Measurements from ENCODE around the gene KCNK2. TPM values are rescaled to one million over a fixed set of nuclear protein-coding genes. Genes with fewer than 3 reads are reported as not detected.

The KCNK2 gene
- polyA plus RNA-seq, 3 donors: not detected

DNA sequence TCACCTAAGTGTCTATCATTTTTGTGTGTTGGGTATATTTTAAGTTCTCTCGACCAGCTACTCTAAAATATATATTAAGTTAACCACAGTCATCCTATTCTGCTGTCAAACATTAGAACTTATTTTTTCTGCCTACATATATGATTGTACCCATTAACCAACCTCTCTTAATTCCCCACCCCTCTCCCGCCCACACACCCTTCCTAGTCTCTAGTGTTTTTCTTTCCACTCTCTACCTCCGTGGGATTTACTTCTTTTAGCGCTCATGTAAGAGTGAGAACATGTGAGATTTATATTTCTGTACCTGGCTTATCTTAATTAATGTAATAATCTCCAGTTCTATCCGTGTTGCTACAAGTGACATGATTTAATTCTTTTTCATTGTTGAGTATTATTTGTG is 26.6 kb downstream of the KCNK2 start:
- no peaks in the 10 kb centered on the region for H3K36me3 Mint-ChIP-seq
- Histone ChIP-seq H4K20me1 (ENCODE audit: insufficient read depth, low read length) (no peaks in the 10 kb centered on the region), H2AFZ (ENCODE audit: insufficient read depth, low read depth, low read length, poor library complexity, severe bottlenecking) (no peak overlapping the region), H3K4me2 (replicated peaks; ENCODE audit: extremely low read depth, low read length, poor library complexity, severe bottlenecking) (no peak overlapping the region), H3K79me2 (ENCODE audit: insufficient read depth, low read length) (no peaks in the 10 kb centered on the region), H3K36me3 (replicated peaks in 1 of 2; ENCODE audit: control insufficient read depth in 1 of 2, insufficient read depth in 2 of 2, low read length in 2 of 2) (no peaks in the 10 kb centered on the region), H3K4me3 (replicated peaks in 1 of 3; ENCODE audit: low read depth in 2 of 3, low read length in 3 of 3) (no peak overlapping the region), H3K4me1 (ENCODE audit: control insufficient read depth in 1 of 2, insufficient read depth in 2 of 2, low read length in 2 of 2) (no peaks in the 10 kb centered on the region), H3K9me3 (replicated peaks in 1 of 2; ENCODE audit: control insufficient read depth in 1 of 2, insufficient read depth in 1 of 2, low read length in 2 of 2) (no peaks in the 10 kb centered on the region), H3K9ac (ENCODE audit: insufficient read depth, low read length, poor library complexity, severe bottlenecking) (no peak overlapping the region), H3K27ac (ENCODE audit: low read depth in 1 of 2, low read length in 2 of 2) (no peak overlapping the region), H3K27me3 (ENCODE audit: control insufficient read depth in 2 of 2, insufficient read depth in 2 of 2, low read length in 2 of 2) (no peaks in the 10 kb centered on the region)
- no CpG with 5 or more reads among the region's 5 CpGs for WGBS (ENCODE audit: insufficient coverage)
- no peak for DNase-seq
- no peaks in the 10 kb centered on the region for H3K4me1 Mint-ChIP-seq
- H3K27ac Mint-ChIP-seq: no peak overlapping the region
- H3K27me3 Mint-ChIP-seq (ENCODE audit: low read depth in 3 of 3): peaks cover 0 to 1% (median 0%) of the 10 kb centered on the region in 3 donors
- peaks cover 0 to 6% (median 1%) of the 10 kb centered on the region in 7 donors for H3K9me3 Mint-ChIP-seq
- intact Hi-C loops (cut with micrococcal nuclease): no loop called here
- no peak for TF ChIP-seq CTCF (IDR thresholded peaks at IDR 0.05)
- H3K4me3 Mint-ChIP-seq: no peak overlapping the region

- Histone ChIP-seq H3K4me2 (replicated peaks; ENCODE audit: extremely low read depth, low read length, poor library complexity, severe bottlenecking) (no peak overlapping the region), H3K9ac (ENCODE audit: insufficient read depth, low read length, poor library complexity, severe bottlenecking) (no peak overlapping the region), H3K9me3 (replicated peaks in 1 of 2; ENCODE audit: control insufficient read depth in 1 of 2, insufficient read depth in 1 of 2, low read length in 2 of 2) (no peaks in the 10 kb centered on the region), H2AFZ (ENCODE audit: insufficient read depth, low read depth, low read length, poor library complexity, severe bottlenecking) (no peak overlapping the region), H3K27ac (ENCODE audit: low read depth in 1 of 2, low read length in 2 of 2) (no peak overlapping the region), H3K36me3 (replicated peaks in 1 of 2; ENCODE audit: control insufficient read depth in 1 of 2, insufficient read depth in 2 of 2, low read length in 2 of 2) (no peaks in the 10 kb centered on the region), H3K4me1 (ENCODE audit: control insufficient read depth in 1 of 2, insufficient read depth in 2 of 2, low read length in 2 of 2) (no peaks in the 10 kb centered on the region), H4K20me1 (ENCODE audit: insufficient read depth, low read length) (no peaks in the 10 kb centered on the region), H3K79me2 (ENCODE audit: insufficient read depth, low read length) (no peaks in the 10 kb centered on the region), H3K27me3 (ENCODE audit: control insufficient read depth in 2 of 2, insufficient read depth in 2 of 2, low read length in 2 of 2) (no peaks in the 10 kb centered on the region), H3K4me3 (replicated peaks in 1 of 3; ENCODE audit: low read depth in 2 of 3, low read length in 3 of 3) (no peak overlapping the region)
- Mint-ChIP-seq H3K27ac (no peak overlapping the region), H3K9me3 (peaks cover 0 to 4% (median 0%) of the 10 kb centered on the region in 7 donors), H3K4me1 (peaks cover 2% of the 10 kb centered on the region), H3K4me3 (no peak overlapping the region), H3K36me3 (no peaks in the 10 kb centered on the region), H3K27me3 (ENCODE audit: low read depth in 3 of 3) (no peaks in the 10 kb centered on the region)
- TF ChIP-seq CTCF (IDR thresholded peaks at IDR 0.05): no peak
- no peak for DNase-seq
- intact Hi-C loops (cut with micrococcal nuclease): no loop called here
- WGBS (ENCODE audit: insufficient coverage): 100% methylated on average over 1 of the region's 3 CpGs
Measured at GRCh38 chr1:215111916-215112315, 29.4 kb downstream of the KCNK2 start.

All from CD14-positive monocyte (primary cell).